ENCODE measurements around the gene PLD4. TPM values are rescaled to one million over a fixed set of nuclear protein-coding genes. Genes with fewer than 3 reads are reported as not detected.

The PLD4 gene
- total RNA-seq, 1 experiment from 2014 or later = 0.15 TPM

- DNase-seq (ENCODE audit: low read depth, low spot score) = no peak
- H3K9me3 ChIP-seq (ENCODE audit: control insufficient read depth, insufficient read depth, low read depth, low read length) = no peaks in the 10 kb centered on the region; the same call in 1 of the 2 replicates
- H3K36me3 ChIP-seq (ENCODE audit: control insufficient read depth, insufficient read depth, low read length) = no peaks in the 10 kb centered on the region
- in situ Hi-C loops (cut with HindIII; ENCODE audit: low pct_unique_long_range_greater_than_20kb, low sequenced_read_pairs) = no loop called here
- ChIA-PET CTCF (no interaction called here), POLR2A (no interaction called here)
- H3K27ac ChIP-seq (ENCODE audit: low read length) = no peak overlapping the region
- no peaks in the 10 kb centered on the region for H3K27me3 ChIP-seq (ENCODE audit: control insufficient read depth, insufficient read depth, low read length)
- H3K4me3 ChIP-seq (ENCODE audit: low read depth in 2 of 2, low read length in 2 of 2) = no peak overlapping the region
- no TSS peak for BruUV-seq (replicated peaks)
- TF ChIP-seq TCF7L2 (IDR thresholded peaks at IDR 0.05; ENCODE audit: low read depth, low read length) (no peak), POLR2AphosphoS5 (IDR thresholded peaks at IDR 0.05; ENCODE audit: low read depth, low read length) (no peak), REST (IDR thresholded peaks at IDR 0.05; ENCODE audit: insufficient read depth in 1 of 2, low read depth in 2 of 2, low read length in 1 of 2) (no peak), SIN3A (IDR thresholded peaks at IDR 0.05; ENCODE audit: borderline replicate concordance, insufficient read depth, low read depth, low read length) (no peak)
- TF ChIP-seq, protein P1, sequence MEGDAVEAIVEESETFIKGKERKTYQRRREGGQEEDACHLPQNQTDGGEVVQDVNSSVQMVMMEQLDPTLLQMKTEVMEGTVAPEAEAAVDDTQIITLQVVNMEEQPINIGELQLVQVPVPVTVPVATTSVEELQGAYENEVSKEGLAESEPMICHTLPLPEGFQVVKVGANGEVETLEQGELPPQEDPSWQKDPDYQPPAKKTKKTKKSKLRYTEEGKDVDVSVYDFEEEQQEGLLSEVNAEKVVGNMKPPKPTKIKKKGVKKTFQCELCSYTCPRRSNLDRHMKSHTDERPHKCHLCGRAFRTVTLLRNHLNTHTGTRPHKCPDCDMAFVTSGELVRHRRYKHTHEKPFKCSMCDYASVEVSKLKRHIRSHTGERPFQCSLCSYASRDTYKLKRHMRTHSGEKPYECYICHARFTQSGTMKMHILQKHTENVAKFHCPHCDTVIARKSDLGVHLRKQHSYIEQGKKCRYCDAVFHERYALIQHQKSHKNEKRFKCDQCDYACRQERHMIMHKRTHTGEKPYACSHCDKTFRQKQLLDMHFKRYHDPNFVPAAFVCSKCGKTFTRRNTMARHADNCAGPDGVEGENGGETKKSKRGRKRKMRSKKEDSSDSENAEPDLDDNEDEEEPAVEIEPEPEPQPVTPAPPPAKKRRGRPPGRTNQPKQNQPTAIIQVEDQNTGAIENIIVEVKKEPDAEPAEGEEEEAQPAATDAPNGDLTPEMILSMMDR (IDR thresholded peaks at IDR 0.05) = no peak
- no peak for ATAC-seq
- intact Hi-C loops (cut with micrococcal nuclease; ENCODE audit: unreplicated experiment) = no loop called here
- no peaks in the 10 kb centered on the region for H3K4me1 ChIP-seq (ENCODE audit: control insufficient read depth, insufficient read depth, low read length)
Measured at GRCh38 chr14:104913435-104913834, 11.2 kb upstream of the PLD4 start.

DNA sequence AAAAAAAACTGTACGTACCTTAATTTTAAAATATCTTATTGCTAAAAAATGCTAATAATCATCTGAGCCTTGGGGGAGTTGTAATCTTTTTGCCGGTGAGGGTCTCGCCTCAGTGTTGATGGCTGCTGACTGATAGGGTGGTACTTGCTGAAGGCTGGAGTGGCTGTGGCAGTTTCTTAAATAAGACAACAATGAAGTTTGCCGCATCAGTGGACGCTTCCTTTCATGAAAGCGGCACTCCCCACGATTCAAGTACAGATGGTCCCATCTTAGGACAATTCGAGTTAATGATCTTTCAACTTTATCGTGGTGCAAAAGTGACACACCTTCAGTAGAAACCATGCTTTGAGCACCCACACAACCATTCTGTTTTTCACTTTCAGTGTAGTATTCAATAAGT is 7.6 kb upstream of the PLD4 start:
- Histone ChIP-seq H3K4me3 (ENCODE audit: low read depth in 2 of 2, low read length in 2 of 2) (no peak overlapping the region), H3K27ac (ENCODE audit: low read length) (no peak overlapping the region), H3K27me3 (ENCODE audit: control insufficient read depth, insufficient read depth, low read length) (no peaks in the 10 kb centered on the region), H3K4me1 (ENCODE audit: control insufficient read depth, insufficient read depth, low read length) (no peaks in the 10 kb centered on the region), H3K9me3 (ENCODE audit: control insufficient read depth, insufficient read depth, low read depth, low read length) (no peaks in the 10 kb centered on the region; the same call in 1 of the 2 replicates), H3K36me3 (ENCODE audit: control insufficient read depth, insufficient read depth, low read length) (no peaks in the 10 kb centered on the region)
- ChIA-PET CTCF (no interaction called here), POLR2A (no interaction called here)
- intact Hi-C loops (cut with micrococcal nuclease; ENCODE audit: unreplicated experiment) (no loop called here), in situ Hi-C loops (cut with HindIII; ENCODE audit: low pct_unique_long_range_greater_than_20kb, low sequenced_read_pairs) (no loop called here)
- DNase-seq (ENCODE audit: low read depth, low spot score) (no peak), ATAC-seq (no peak)
- TF ChIP-seq SIN3A (IDR thresholded peaks at IDR 0.05; ENCODE audit: borderline replicate concordance, insufficient read depth, low read depth, low read length) (no peak), TCF7L2 (IDR thresholded peaks at IDR 0.05; ENCODE audit: low read depth, low read length) (no peak), REST (IDR thresholded peaks at IDR 0.05; ENCODE audit: insufficient read depth in 1 of 2, low read depth in 2 of 2, low read length in 1 of 2) (no peak), POLR2AphosphoS5 (IDR thresholded peaks at IDR 0.05; ENCODE audit: low read depth, low read length) (no peak)
- TF ChIP-seq, protein P1 (IDR thresholded peaks at IDR 0.05) = no peak
- BruUV-seq (replicated peaks) = no TSS peak
